K562 (cell line): ENCODE results near the gene FOSL1. TPM values are rescaled to one million over a fixed set of nuclear protein-coding genes. Genes with fewer than 3 reads are reported as not detected.
A peak's percentile ranks its signal among the peaks of the same experiment; 100 is the strongest.

Source experiments
- ETS1 ChIP-seq: conservative IDR thresholded peaks from 2 replicates; pipeline ENCODE4 v1.6.1; 2011; ENCODE audit warnings: low read depth, mild to moderate bottlenecking, low read length; ENCODE audit not compliant: control insufficient read depth
- FOSL1 ChIP-seq: fragments of 200-800 bp; sonication (Bioruptor generic); conservative IDR thresholded peaks from 2 replicates; pipeline ENCODE4 v1.6.1; 2016; ENCODE audit warnings: missing genetic modification characterization, missing compliant biosample characterization
- GABPA ChIP-seq: fragments of 200-800 bp; sonication (Bioruptor generic); conservative IDR thresholded peaks from 2 replicates; pipeline ENCODE4 v1.6.1; 2016; ENCODE audit warnings: low read depth, missing genetic modification characterization, missing compliant biosample characterization
- JUNB ChIP-seq: fragments of 450-650 bp; formaldehyde crosslinking; conservative IDR thresholded peaks from 2 replicates; pipeline ENCODE4 v1.4.0; 2020; ENCODE audit warnings: mild to moderate bottlenecking
- KAT7 ChIP-seq: sonication (generic); formaldehyde crosslinking; IDR thresholded peaks from 2 replicates; pipeline ENCODE4 v1.8.0; 2022; ENCODE audit warnings: missing genetic modification reagents, mild to moderate bottlenecking, borderline replicate concordance
- KLF13 ChIP-seq: fragments of 450-650 bp; IDR thresholded peaks from 2 replicates; pipeline ENCODE4 v1.6.1; 2016; ENCODE audit warnings: missing genetic modification characterization, low read depth, mild to moderate bottlenecking, missing compliant biosample characterization, moderate library complexity, borderline replicate concordance
- NELFE ChIP-seq: IDR thresholded peaks from 2 replicates; pipeline ENCODE4 v1.6.1; 2011; ENCODE audit warnings: mild to moderate bottlenecking; ENCODE audit not compliant: insufficient read depth, insufficient read length
- SUPT5H ChIP-seq: fragments of 450-650 bp; IDR thresholded peaks from 2 replicates; pipeline ENCODE4 v1.6.1; 2016
- USF1 ChIP-seq: sonication (generic); formaldehyde crosslinking; IDR thresholded peaks from 2 replicates; pipeline ENCODE4 v1.9.0; 2022; ENCODE audit warnings: mild to moderate bottlenecking, missing genetic modification reagents
- ZNF324 ChIP-seq: fragments of 250-450 bp; sonication (Bioruptor Pico); IDR thresholded peaks from 2 replicates; pipeline ENCODE4 v1.4.0; 2020; ENCODE audit warnings: mild to moderate bottlenecking
- ZNF398 ChIP-seq: fragments of 250-450 bp; sonication (Bioruptor Pico); IDR thresholded peaks from 2 replicates; pipeline ENCODE4 v1.8.0; 2021; ENCODE audit warnings: moderate library complexity, mild to moderate bottlenecking, inconsistent platforms
- ZNF431 ChIP-seq: sonication (generic); formaldehyde crosslinking; IDR thresholded peaks from 2 replicates; pipeline ENCODE4 v1.8.0; 2022; ENCODE audit warnings: mild to moderate bottlenecking, missing genetic modification reagents
- ZNF699 ChIP-seq: fragments of 250-450 bp; sonication (Bioruptor Pico); IDR thresholded peaks from 2 replicates; pipeline ENCODE4 v1.8.0; 2021; ENCODE audit warnings: mild to moderate bottlenecking, moderate library complexity; ENCODE audit not compliant: insufficient replicate concordance
- ZNF76 ChIP-seq: fragments of 250-450 bp; sonication (Bioruptor Pico); IDR thresholded peaks from 2 replicates; pipeline ENCODE4 v1.4.0; 2020; ENCODE audit warnings: mild to moderate bottlenecking, moderate library complexity, borderline replicate concordance
- polyA plus RNA-seq, 8 experiments: library from polyadenylated mRNA; depleted of rRNA in 4 of 8; stranded (reverse) in 5 of 8; unstranded in 3 of 8; fragments of >200 nt; fragmentation: Nextera tagmentation in 2 of 8; fragmentation: Illumina TruSeq in 1 of 8; extraction: Ambion mirVana in 2 of 8; extraction: Trizol in 1 of 8; gene quantifications; 2 replicates each; pipeline versions ENCODE4 v1.2.1 to v1.2.3, GENCODE V29; 2011 to 2014; ENCODE audit warnings: inconsistent platforms in 1 of 8, missing spikeins in 1 of 8
- total RNA-seq, 7 experiments: library from RNA; depleted of rRNA in 6 of 7; stranded (reverse); fragments of >200 nt in 6 of 7; fragmentation: Illumina TruSeq in 2 of 7; extraction: Trizol in 2 of 7; gene quantifications; 2 replicates each; pipeline versions ENCODE4 v1.2.1 to v1.2.3, GENCODE V29; 2011 to 2021; ENCODE audit warnings: low replicate concordance in 1 of 7
- TF ChIP-seq, protein P1 (sequence below), 2 experiments: fragments of 150-350 bp in 1 of 2; IDR thresholded peaks; 2 replicates each; pipeline ENCODE4 v1.6.1; 2012 to 2016; ENCODE audit warnings: low read depth in 2 of 2, low read length in 2 of 2, mild to moderate bottlenecking in 1 of 2, moderate library complexity in 1 of 2
- TF ChIP-seq, protein P2 (sequence below), 3 experiments: fragments of 200-800 bp in 1 of 3; sonication (Bioruptor generic) in 1 of 3; sonication (generic) in 1 of 3; formaldehyde crosslinking in 1 of 3; IDR thresholded peaks; 2 replicates each; pipeline versions ENCODE4 v1.6.1 to v1.8.0; 2016 to 2022; ENCODE audit warnings: mild to moderate bottlenecking in 2 of 3, missing compliant biosample characterization in 2 of 3, missing genetic modification characterization in 2 of 3, missing genetic modification reagents in 1 of 3

The FOSL1 gene
- total and polyA plus RNA-seq, 9 of the 15 experiments (the other 6 are each of a cell fraction or from before 2014, with no cell fraction given), result 3.5 to 39.6 (median 10.0) TPM

GRCh38 chr11:65892661-65893317 is 7.4 kb downstream of the FOSL1 start (continued):
- TF ChIP-seq FOSL1 (tag) (no peak), USF1 (no peak), ZNF699 (CRISPR knock-in tag) (no peak), ZNF76 (CRISPR knock-in tag) (no peak), ETS1 (0 out of 2 replicates have a peak, but pooled peaks have one; percentile 25), ZNF431 (no peak), KAT7 (CRISPR knock-in tag) (no peak), KLF13 (tag) (no peak), SUPT5H (peak; percentile 52), ZNF324 (no peak), JUNB (CRISPR knock-in tag) (no peak), NELFE (no peak), GABPA (tag) (no peak), ZNF398 (no peak)
- TF ChIP-seq, protein P1, sequence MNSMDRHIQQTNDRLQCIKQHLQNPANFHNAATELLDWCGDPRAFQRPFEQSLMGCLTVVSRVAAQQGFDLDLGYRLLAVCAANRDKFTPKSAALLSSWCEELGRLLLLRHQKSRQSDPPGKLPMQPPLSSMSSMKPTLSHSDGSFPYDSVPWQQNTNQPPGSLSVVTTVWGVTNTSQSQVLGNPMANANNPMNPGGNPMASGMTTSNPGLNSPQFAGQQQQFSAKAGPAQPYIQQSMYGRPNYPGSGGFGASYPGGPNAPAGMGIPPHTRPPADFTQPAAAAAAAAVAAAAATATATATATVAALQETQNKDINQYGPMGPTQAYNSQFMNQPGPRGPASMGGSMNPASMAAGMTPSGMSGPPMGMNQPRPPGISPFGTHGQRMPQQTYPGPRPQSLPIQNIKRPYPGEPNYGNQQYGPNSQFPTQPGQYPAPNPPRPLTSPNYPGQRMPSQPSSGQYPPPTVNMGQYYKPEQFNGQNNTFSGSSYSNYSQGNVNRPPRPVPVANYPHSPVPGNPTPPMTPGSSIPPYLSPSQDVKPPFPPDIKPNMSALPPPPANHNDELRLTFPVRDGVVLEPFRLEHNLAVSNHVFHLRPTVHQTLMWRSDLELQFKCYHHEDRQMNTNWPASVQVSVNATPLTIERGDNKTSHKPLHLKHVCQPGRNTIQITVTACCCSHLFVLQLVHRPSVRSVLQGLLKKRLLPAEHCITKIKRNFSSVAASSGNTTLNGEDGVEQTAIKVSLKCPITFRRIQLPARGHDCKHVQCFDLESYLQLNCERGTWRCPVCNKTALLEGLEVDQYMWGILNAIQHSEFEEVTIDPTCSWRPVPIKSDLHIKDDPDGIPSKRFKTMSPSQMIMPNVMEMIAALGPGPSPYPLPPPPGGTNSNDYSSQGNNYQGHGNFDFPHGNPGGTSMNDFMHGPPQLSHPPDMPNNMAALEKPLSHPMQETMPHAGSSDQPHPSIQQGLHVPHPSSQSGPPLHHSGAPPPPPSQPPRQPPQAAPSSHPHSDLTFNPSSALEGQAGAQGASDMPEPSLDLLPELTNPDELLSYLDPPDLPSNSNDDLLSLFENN (IDR thresholded peaks at IDR 0.05; ENCODE audit: low read depth in 2 of 2, low read length in 2 of 2), result 0 out of 4 replicates have a peak, but pooled peaks of 1 of the 2 experiments have one; percentile 5
- TF ChIP-seq, protein P2, sequence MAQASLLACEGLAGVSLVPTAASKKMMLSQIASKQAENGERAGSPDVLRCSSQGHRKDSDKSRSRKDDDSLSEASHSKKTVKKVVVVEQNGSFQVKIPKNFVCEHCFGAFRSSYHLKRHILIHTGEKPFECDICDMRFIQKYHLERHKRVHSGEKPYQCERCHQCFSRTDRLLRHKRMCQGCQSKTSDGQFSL (CRISPR knock-in tag; IDR thresholded peaks at IDR 0.05), result peak; percentile 80; the same call in 1 of the 2 replicates
- TF ChIP-seq, protein P2 (tag; IDR thresholded peaks at IDR 0.05), result no peak
- TF ChIP-seq, all 486 proteins: peak for 13
